Measurements from ENCODE around the gene WAC.

DNA sequence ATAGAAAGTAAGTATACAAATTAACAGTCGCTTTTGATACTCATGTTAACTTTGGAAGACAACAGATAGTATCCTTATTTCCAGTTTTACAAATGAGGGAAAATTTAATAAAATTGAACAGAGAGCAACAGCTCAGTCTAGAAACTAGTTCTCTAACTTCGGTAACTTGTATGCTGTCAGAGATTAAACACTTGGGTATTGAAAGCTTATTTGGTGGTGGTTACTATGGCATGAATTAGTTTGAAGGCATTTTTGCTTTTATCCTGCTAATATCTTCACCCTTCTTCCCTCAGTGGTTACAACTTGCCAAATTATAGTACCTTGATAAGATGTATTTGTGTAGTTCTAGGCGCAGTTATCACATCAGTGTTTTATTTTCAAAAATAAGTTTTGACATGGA, 7.2 kb downstream of the WAC start:
- TF ChIP-seq EP300 (IDR thresholded peaks at IDR 0.05): no peak
- TF ChIP-seq, protein P1, sequence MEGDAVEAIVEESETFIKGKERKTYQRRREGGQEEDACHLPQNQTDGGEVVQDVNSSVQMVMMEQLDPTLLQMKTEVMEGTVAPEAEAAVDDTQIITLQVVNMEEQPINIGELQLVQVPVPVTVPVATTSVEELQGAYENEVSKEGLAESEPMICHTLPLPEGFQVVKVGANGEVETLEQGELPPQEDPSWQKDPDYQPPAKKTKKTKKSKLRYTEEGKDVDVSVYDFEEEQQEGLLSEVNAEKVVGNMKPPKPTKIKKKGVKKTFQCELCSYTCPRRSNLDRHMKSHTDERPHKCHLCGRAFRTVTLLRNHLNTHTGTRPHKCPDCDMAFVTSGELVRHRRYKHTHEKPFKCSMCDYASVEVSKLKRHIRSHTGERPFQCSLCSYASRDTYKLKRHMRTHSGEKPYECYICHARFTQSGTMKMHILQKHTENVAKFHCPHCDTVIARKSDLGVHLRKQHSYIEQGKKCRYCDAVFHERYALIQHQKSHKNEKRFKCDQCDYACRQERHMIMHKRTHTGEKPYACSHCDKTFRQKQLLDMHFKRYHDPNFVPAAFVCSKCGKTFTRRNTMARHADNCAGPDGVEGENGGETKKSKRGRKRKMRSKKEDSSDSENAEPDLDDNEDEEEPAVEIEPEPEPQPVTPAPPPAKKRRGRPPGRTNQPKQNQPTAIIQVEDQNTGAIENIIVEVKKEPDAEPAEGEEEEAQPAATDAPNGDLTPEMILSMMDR (IDR thresholded peaks at IDR 0.05): no peak
